Measurements from ENCODE around the gene FGG. TPM values are rescaled to one million over a fixed set of nuclear protein-coding genes. Genes with fewer than 3 reads are reported as not detected.

The FGG gene
- total and polyA plus RNA-seq, 2 donors (not counting 3 experiments of a cell fraction or from before 2014, with no cell fraction given) = not detected

- ChIA-PET POLR2A (no interaction called here), CTCF (interaction anchor here (0.9 to 3.4 kb wide), 5 partner anchors 11 to 64 kb away, joined by 3 to 13 read pairs (median 4); partner anchors contain the start of genes FGB and PLRG1)
- Histone ChIP-seq H4K20me1 (replicated peaks; ENCODE audit: control insufficient read depth, extremely low read depth, insufficient read depth, low read length) (no peaks in the 10 kb centered on the region), H3K27me3 (ENCODE audit: control insufficient read depth in 2 of 2, insufficient read depth in 2 of 2, low read length in 2 of 2) (peaks cover 0 to 7% of the 10 kb centered on the region in 2 experiments), H3K9ac (replicated peaks; ENCODE audit: extremely low read depth, insufficient read depth, low read length) (no peak overlapping the region), H3K36me3 (ENCODE audit: control insufficient read depth in 2 of 2, extremely low read depth in 1 of 2, insufficient read depth in 2 of 2, low read length in 2 of 2) (no peaks in the 10 kb centered on the region), H3K4me2 (ENCODE audit: insufficient read depth, low read length) (no peak overlapping the region), H3K4me3 (replicated peaks in 1 of 3; ENCODE audit: insufficient read depth in 1 of 3, low read depth in 1 of 3, low read length in 3 of 3) (no peak overlapping the region), H3K79me2 (ENCODE audit: control insufficient read depth, insufficient read depth, low read length) (no peaks in the 10 kb centered on the region), H2AFZ (ENCODE audit: low read depth, low read length) (no peak overlapping the region), H3K4me1 (ENCODE audit: control insufficient read depth, extremely low read depth, insufficient read depth, low read length) (no peaks in the 10 kb centered on the region), H3K9me3 (replicated peaks; ENCODE audit: control insufficient read depth, insufficient read depth, low read length) (no peaks in the 10 kb centered on the region), H3K9me1 (replicated peaks; ENCODE audit: control insufficient read depth, extremely low read depth, insufficient read depth, low read length) (no peaks in the 10 kb centered on the region), H3K27ac (ENCODE audit: insufficient read depth, low read depth, low read length) (no peak overlapping the region)
- intact Hi-C loops (cut with micrococcal nuclease) = no loop called here
- TF ChIP-seq EZH2 (IDR thresholded peaks at IDR 0.05; ENCODE audit: borderline replicate concordance, low read depth, low read length, severe bottlenecking) (no peak), MYC (IDR thresholded peaks at IDR 0.05; ENCODE audit: low read depth, low read length) (no peak), POLR2A (IDR thresholded peaks at IDR 0.05; ENCODE audit: low read depth, low read length) (no peak), CTCF (IDR thresholded peaks at IDR 0.05; ENCODE audit: extremely low read depth in 1 of 2, insufficient read depth in 1 of 2, low read depth in 1 of 2, low read length in 2 of 2) (no peak)
- DNase-seq (ENCODE audit: low read depth, low spot score) (no peak), FAIRE-seq (no peak)
- dilution Hi-C loops (cut with MboI; ENCODE audit: extremely low pct_ligation_motif_present, low sequenced_read_pairs) = no loop called here
- no TSS peak for BruUV-seq (replicated peaks)
Measured at GRCh38 chr4:154614306-154614705, 1.9 kb upstream of the FGG start.

GRCh38 chr4:154611833-154612232 lies 623 bp downstream of the FGG start:
- ChIA-PET CTCF (interaction anchor here (1.7 to 3.1 kb wide), 2 partner anchors 12 to 53 kb away, joined by 4 to 14 read pairs; no protein-coding TSS in a partner anchor), POLR2A (no interaction called here)
- TF ChIP-seq FOS (IDR thresholded peaks at IDR 0.05; ENCODE audit: borderline replicate concordance, insufficient read depth, low read length) (no peak), POLR2A (IDR thresholded peaks at IDR 0.05; ENCODE audit: low read depth, low read length) (no peak), MYC (IDR thresholded peaks at IDR 0.05; ENCODE audit: low read depth, low read length) (no peak)
- Histone ChIP-seq H3K4me2 (ENCODE audit: insufficient read depth, low read length) (no peak overlapping the region), H3K27me3 (ENCODE audit: control insufficient read depth in 2 of 2, insufficient read depth in 2 of 2, low read length in 2 of 2) (peaks cover 0 to 7% of the 10 kb centered on the region in 2 experiments), H3K9ac (replicated peaks; ENCODE audit: extremely low read depth, insufficient read depth, low read length) (no peak overlapping the region), H4K20me1 (replicated peaks; ENCODE audit: control insufficient read depth, extremely low read depth, insufficient read depth, low read length) (no peaks in the 10 kb centered on the region), H3K4me1 (ENCODE audit: control insufficient read depth, extremely low read depth, insufficient read depth, low read length) (no peaks in the 10 kb centered on the region), H3K4me3 (replicated peaks in 1 of 3; ENCODE audit: insufficient read depth in 1 of 3, low read depth in 1 of 3, low read length in 3 of 3) (no peak overlapping the region), H3K36me3 (ENCODE audit: control insufficient read depth in 2 of 2, extremely low read depth in 1 of 2, insufficient read depth in 2 of 2, low read length in 2 of 2) (no peaks in the 10 kb centered on the region), H3K79me2 (ENCODE audit: control insufficient read depth, insufficient read depth, low read length) (no peaks in the 10 kb centered on the region), H3K9me1 (replicated peaks; ENCODE audit: control insufficient read depth, extremely low read depth, insufficient read depth, low read length) (no peaks in the 10 kb centered on the region), H3K9me3 (replicated peaks; ENCODE audit: control insufficient read depth, insufficient read depth, low read length) (no peaks in the 10 kb centered on the region), H3K27ac (ENCODE audit: insufficient read depth, low read depth, low read length) (no peak overlapping the region), H2AFZ (ENCODE audit: low read depth, low read length) (no peak overlapping the region)
- FAIRE-seq = no peak
- no TSS peak for BruUV-seq (replicated peaks)
- dilution Hi-C loops (cut with MboI; ENCODE audit: extremely low pct_ligation_motif_present, low sequenced_read_pairs) (no loop called here), intact Hi-C loops (cut with micrococcal nuclease) (no loop called here)
- no peak for DNase-seq (ENCODE audit: low read depth, low spot score)
